WTC11 (cell line): Measurements from ENCODE around the gene GRK7.

Experiments
- CBFB ChIP-seq: sonication (generic); formaldehyde crosslinking; IDR thresholded peaks from 2 replicates; pipeline ENCODE4 v1.8.1; 2022; ENCODE audit warnings: mild to moderate bottlenecking, low read depth, missing genetic modification reagents
- CREM ChIP-seq: sonication (generic); formaldehyde crosslinking; IDR thresholded peaks from 2 replicates; pipeline ENCODE4 v1.8.1; 2022; ENCODE audit warnings: mild to moderate bottlenecking, missing genetic modification reagents, moderate library complexity
- CTCF ChIP-seq: fragments of 200-600 bp; IDR thresholded peaks from 2 replicates; pipeline ENCODE4 v1.8.0; 2022; ENCODE audit warnings: antibody characterized with exemption
- FOXP1 ChIP-seq: sonication (generic); formaldehyde crosslinking; IDR thresholded peaks from 2 replicates; pipeline ENCODE4 v1.8.0; 2022; ENCODE audit warnings: missing genetic modification reagents, mild to moderate bottlenecking, moderate library complexity, borderline replicate concordance
- TEAD4 ChIP-seq: sonication (generic); formaldehyde crosslinking; IDR thresholded peaks from 2 replicates; pipeline ENCODE4 v1.8.0; 2022; ENCODE audit warnings: mild to moderate bottlenecking, missing genetic modification reagents
- ZNF416 ChIP-seq: fragments of 250-450 bp; sonication (Bioruptor Pico); IDR thresholded peaks from 2 replicates; pipeline ENCODE4 v1.9.0; 2021; ENCODE audit warnings: mild to moderate bottlenecking, inconsistent platforms

GRCh38 chr3:141788149-141788548 is 24.9 kb downstream of the GRK7 start:
- no peak for TF ChIP-seq FOXP1 (CRISPR knock-in tag)
- TF ChIP-seq CBFB (CRISPR knock-in tag): no peak
- TF ChIP-seq CREM (CRISPR knock-in tag): no peak
- TF ChIP-seq CTCF: no peak
- no peak for TF ChIP-seq ZNF416 (CRISPR knock-in tag)
- TF ChIP-seq TEAD4 (CRISPR knock-in tag): no peak
